ENCODE measurements around the gene RBM25. TPM values are rescaled to one million over a fixed set of nuclear protein-coding genes. Genes with fewer than 3 reads are reported as not detected.

The RBM25 gene
- 61.1 TPM for total RNA-seq

DNA sequence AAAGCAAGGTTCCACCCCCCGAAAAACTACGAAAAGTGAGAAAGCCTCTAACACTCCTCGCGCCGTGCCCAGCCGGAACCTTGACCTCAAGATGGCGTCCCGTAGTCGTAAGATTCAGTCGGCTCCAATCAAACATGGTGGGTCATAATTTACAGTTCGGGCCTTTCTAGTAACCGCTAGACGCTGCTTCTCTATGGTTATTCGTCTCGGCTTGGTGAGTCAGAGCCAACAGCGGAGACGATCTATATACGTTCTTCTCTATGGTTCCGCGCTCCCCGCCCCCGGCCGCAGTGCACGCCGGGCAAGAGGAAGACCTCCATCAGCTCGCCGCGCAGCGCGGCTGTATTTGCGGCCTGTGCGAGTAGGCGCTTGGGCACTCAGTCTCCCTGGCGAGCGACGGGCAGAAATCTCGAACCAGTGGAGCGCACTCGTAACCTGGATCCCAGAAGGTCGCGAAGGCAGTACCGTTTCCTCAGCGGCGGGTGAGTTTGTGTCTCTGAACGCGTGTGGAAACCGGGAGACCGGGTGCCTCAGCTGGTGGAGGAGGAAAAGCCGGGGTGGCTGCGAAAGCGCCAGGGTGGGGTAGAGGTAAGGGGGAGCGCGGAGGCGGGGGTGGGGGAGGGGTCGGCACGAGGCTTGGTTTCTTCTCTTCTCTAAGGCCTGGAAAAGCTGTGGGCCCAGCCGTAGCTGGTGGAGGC is at the start of gene RBM25:
Gene RBM25, plus strand, starts transcription at position 311 of the 698 bp plus-strand sequence. CDS start 13,108 bp downstream, outside the sequence.

DNA sequence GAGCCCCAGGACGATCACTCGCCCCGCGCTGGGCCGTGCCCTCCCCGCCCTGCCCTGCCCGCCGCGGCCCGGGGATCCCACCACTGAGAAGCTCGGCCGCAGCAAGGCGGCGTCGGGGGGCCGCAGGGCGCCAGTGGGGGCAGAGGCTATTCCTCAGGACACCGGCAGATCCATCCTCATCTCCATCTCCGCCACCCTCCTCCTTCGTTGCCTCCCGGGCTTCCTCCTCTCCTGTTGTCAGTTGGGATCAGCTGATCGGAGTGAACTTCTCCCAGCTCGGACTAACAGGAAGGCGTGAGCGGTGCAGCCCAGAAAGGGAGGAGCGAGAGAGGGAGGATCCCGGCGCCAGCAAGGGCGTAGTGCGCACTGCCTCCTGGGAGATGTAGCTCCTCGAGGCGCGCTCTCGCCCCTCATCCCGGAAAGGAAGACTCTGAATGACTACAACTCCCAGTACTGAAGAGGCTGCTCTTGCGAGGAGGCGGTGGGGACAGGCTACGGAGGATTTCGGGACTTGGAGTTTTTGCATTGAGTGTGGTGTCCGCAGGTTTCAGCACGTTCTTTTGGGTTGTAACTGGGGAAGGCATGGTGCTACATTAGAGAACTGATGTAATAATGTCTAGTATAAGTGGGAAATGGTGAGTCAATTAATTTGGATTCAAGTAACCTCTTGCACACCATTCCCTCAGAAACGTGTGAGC is 31.3 kb upstream of the RBM25 start, which contains the start of gene ZFYVE1:
Gene ZFYVE1, minus strand, starts transcription at position 262 of the 698 bp plus-strand sequence. CDS start 2,598 bp downstream, outside the sequence.

DNA sequence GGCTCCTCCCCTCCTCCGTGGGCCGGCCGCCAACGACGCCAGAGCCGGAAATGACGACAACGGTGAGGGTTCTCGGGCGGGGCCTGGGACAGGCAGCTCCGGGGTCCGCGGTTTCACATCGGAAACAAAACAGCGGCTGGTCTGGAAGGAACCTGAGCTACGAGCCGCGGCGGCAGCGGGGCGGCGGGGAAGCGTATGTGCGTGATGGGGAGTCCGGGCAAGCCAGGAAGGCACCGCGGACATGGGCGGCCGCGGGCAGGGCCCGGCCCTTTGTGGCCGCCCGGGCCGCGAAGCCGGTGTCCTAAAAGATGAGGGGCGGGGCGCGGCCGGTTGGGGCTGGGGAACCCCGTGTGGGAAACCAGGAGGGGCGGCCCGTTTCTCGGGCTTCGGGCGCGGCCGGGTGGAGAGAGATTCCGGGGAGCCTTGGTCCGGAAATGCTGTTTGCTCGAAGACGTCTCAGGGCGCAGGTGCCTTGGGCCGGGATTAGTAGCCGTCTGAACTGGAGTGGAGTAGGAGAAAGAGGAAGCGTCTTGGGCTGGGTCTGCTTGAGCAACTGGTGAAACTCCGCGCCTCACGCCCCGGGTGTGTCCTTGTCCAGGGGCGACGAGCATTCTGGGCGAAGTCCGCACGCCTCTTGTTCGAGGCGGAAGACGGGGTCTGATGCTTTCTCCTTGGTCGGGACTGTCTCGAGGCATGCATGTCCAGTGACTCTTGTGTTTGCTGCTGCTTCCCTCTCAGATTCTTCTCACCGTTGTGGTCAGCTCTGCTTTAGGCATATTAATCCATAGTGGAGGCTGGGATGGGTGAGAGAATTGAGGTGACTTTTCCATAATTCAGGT is 78.3 kb downstream of the RBM25 start, which contains the start of gene PSEN1:
Gene PSEN1, plus strand, starts transcription at position 121 of the 839 bp plus-strand sequence. CDS start 11,513 bp downstream, outside the sequence.

Small RNAs within 50 kb of the gene (small RNA-seq; reads per million reads assigned to genes)
- not detected for gene RN7SL586P

Other genes with a start within 250 kb of the RBM25 start
- gene DPF3, start 164.4 kb upstream of the RBM25 start, total RNA-seq = 15.5 TPM
- gene DCAF4, start 132.1 kb upstream of the RBM25 start, total RNA-seq = 12.7 TPM
- 16.4 TPM for gene ZFYVE1, start 31.4 kb upstream of the RBM25 start, total RNA-seq
- gene PSEN1, start 78.0 kb downstream of the RBM25 start, total RNA-seq = 62.3 TPM
- gene PAPLN, start 179.0 kb downstream of the RBM25 start, total RNA-seq = 1.4 TPM